Testis (tissue), 2 donors: ENCODE measurements around the gene FRMD4B.

Experiments used
- CTCF ChIP-seq, 3 experiments: fragments of 450-650 bp in 2 of 3; fragments of 200-600 bp in 1 of 3; sonication (generic) in 1 of 3; IDR thresholded peaks; one replicate each; pipeline ENCODE4 v1.5.1; 2016 to 2019; ENCODE audit warnings: antibody characterized with exemption in 3 of 3, mild to moderate bottlenecking in 2 of 3, moderate library complexity in 1 of 3
- POLR2A ChIP-seq: fragments of 450-650 bp; IDR thresholded peaks from one replicate; pipeline ENCODE4 v1.6.1; 2017; ENCODE audit warnings: antibody characterized with exemption, mild to moderate bottlenecking, moderate library complexity

- TF ChIP-seq CTCF (IDR thresholded peaks at IDR 0.05), result no peak
- no peak for TF ChIP-seq POLR2A
Observed at GRCh38 chr3:69191516-69191915, 194.4 kb downstream of the FRMD4B start.
